ENCODE data around the gene SAP30.
A peak's percentile ranks its signal among the peaks of the same experiment; 100 is the strongest.

DNA sequence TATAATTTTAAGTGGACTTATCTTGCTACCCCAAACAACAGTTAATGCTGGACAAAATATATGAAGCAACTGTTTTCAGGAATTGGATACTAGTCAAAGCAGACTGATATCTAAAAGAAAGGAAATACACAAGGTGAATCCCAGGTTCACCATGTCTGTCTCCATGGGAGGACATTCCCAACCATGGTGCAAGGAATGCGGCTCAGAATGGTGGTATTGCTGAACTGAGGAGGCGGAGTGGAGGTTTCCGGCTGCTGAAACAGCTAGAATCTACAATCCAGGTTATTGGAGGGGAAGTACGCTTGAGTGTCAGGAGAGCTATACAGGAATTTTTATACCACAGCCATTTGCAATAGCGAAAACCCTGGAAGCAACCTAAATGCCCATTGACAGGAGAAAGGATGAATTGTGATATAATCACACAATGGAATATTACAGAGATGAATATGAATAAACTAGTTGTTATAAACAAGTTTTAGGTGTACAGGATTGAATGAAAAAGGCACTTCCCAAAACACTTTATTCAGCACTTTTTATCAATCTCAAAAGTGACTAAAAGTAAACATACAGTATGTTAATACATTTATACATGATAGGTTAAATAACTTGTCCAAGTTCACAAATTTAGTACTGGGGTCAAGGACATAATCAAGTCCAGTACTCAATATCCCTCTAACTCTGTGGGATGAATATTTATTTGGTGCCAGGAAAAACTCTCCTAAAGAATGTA, 45.6 kb upstream of the SAP30 start:
- TF ChIP-seq HNRNPH1 (optimal IDR thresholded peaks at IDR 0.05; ENCODE audit: low read depth, low read length), result no peak
- no peak for TF ChIP-seq POLR2A (conservative IDR thresholded peaks at IDR 0.05)
- TF ChIP-seq, protein P1, sequence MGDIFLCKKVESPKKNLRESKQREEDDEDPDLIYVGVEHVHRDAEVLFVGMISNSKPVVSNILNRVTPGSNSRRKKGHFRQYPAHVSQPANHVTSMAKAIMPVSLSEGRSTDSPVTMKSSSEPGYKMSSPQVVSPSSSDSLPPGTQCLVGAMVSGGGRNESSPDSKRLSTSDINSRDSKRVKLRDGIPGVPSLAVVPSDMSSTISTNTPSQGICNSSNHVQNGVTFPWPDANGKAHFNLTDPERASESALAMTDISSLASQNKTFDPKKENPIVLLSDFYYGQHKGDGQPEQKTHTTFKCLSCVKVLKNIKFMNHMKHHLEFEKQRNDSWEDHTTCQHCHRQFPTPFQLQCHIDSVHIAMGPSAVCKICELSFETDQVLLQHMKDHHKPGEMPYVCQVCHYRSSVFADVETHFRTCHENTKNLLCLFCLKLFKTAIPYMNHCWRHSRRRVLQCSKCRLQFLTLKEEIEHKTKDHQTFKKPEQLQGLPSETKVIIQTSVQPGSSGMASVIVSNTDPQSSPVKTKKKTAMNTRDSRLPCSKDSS (IDR thresholded peaks at IDR 0.05; ENCODE audit: low read depth, partially characterized antibody), result no peak
- TF ChIP-seq MAFG (tag; conservative IDR thresholded peaks at IDR 0.05), result 0 out of 2 replicates have a peak, but pooled peaks have one; percentile 12
